H1 (cell line): ENCODE measurements around the gene IREB2. TPM values are rescaled to one million over a fixed set of nuclear protein-coding genes. Genes with fewer than 3 reads are reported as not detected.

ENCODE experiments used
- FOSL1 ChIP-seq: IDR thresholded peaks from 2 replicates; pipeline ENCODE4 v1.6.1; 2011; ENCODE audit warnings: mild to moderate bottlenecking, low read depth, low read length, moderate library complexity; ENCODE audit not compliant: insufficient read depth
- polyA plus RNA-seq, 7 experiments: library from polyadenylated mRNA; depleted of rRNA in 3 of 7; stranded (reverse) in 5 of 7; unstranded in 2 of 7; fragments of >200 nt in 5 of 7; fragments of 200-250 nt in 2 of 7; gene quantifications; 1 replicate in 5 of 7; 2 replicates in 1 of 7; 4 replicates in 1 of 7; pipeline versions ENCODE4 v1.2.1 to v1.2.3, GENCODE V29; 2011 to 2013; ENCODE audit warnings: missing spikeins in 2 of 7, mixed read lengths in 2 of 7
- total RNA-seq: library from RNA; stranded (reverse); fragmentation: NEBNext Ultra II Directional; extraction: Animal tissue kit (Norgen Biotek cat#: 25700); gene quantifications from 2 replicates; pipeline ENCODE4 v1.2.1, GENCODE V29; 2021
- TF ChIP-seq, protein P1 (sequence below), 3 experiments: IDR thresholded peaks; 1 replicate in 2 of 3; 2 replicates in 1 of 3; pipeline versions ENCODE4 v1.5.1 to v1.6.1; 2011; ENCODE audit warnings: low read length in 3 of 3, mild to moderate bottlenecking in 3 of 3, inconsistent platforms in 2 of 3, low read depth in 1 of 3, moderate library complexity in 1 of 3; ENCODE audit not compliant: insufficient read depth in 1 of 3; ENCODE audit errors: control extremely low read depth in 1 of 3

Gene IREB2
- total and polyA plus RNA-seq, 2 of the 8 experiments (the other 6 are each of a cell fraction or from before 2014, with no cell fraction given) = 21.0 to 103 TPM

DNA sequence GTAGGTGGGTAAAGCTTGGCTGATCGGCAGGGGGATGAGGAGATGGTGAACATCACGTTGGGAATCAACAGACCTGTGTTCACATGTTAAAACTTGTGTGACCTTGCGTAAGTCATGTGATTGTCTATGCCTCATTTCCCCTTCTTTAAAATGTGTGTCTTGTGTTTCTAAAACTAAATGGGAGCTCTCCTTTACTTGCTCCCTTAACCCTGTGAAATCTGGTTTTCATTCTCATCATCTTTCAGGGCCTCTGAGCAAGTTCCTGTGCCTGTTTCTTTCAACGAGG lies 29.7 kb upstream of the IREB2 start (continued):
- TF ChIP-seq, protein P1, sequence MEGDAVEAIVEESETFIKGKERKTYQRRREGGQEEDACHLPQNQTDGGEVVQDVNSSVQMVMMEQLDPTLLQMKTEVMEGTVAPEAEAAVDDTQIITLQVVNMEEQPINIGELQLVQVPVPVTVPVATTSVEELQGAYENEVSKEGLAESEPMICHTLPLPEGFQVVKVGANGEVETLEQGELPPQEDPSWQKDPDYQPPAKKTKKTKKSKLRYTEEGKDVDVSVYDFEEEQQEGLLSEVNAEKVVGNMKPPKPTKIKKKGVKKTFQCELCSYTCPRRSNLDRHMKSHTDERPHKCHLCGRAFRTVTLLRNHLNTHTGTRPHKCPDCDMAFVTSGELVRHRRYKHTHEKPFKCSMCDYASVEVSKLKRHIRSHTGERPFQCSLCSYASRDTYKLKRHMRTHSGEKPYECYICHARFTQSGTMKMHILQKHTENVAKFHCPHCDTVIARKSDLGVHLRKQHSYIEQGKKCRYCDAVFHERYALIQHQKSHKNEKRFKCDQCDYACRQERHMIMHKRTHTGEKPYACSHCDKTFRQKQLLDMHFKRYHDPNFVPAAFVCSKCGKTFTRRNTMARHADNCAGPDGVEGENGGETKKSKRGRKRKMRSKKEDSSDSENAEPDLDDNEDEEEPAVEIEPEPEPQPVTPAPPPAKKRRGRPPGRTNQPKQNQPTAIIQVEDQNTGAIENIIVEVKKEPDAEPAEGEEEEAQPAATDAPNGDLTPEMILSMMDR (IDR thresholded peaks at IDR 0.05; ENCODE audit: control extremely low read depth in 1 of 3, insufficient read depth in 1 of 3, low read depth in 1 of 3, low read length in 3 of 3) = no peak
- TF ChIP-seq FOSL1 = no peak
